Left lobe of liver (tissue), 2 donors: ENCODE measurements around the gene FAM25G. TPM values are rescaled to one million over a fixed set of nuclear protein-coding genes. Genes with fewer than 3 reads are reported as not detected.
"Not testable (repeated sequence)": the region's sequence is repeated elsewhere in the genome, so short reads cannot be mapped to it uniquely, and the experiment has no call there.

Experiments used
- ATAC-seq: fragments of 200-7000 bp; cut with Tn5 transposase; one replicate; pipeline ENCODE4 v1.9.1; 2020; ENCODE audit warnings: mild to moderate bottlenecking, moderate library complexity
- DNase-seq: peaks from one replicate; pipeline ENCODE4 v3.0.0-alpha.2; 2020; ENCODE audit warnings: low spot score
- total RNA-seq: library from RNA; stranded (reverse); gene quantifications from one replicate; pipeline ENCODE4 v1.2.1, GENCODE V29; 2021
- donor health status: DM: no; HTN: no; CAD: no; lungs with moderate emphysema.
- donor health status: DM: no; HTN: yes; CAD: no.

The FAM25G gene
- total RNA-seq, 1 donor from 2014 or later: not detected

GRCh38 chr10:47467458-47467857 lies 24.0 kb downstream of the FAM25G start:
- DNase-seq, ATAC-seq: not testable (repeated sequence)

DNA sequence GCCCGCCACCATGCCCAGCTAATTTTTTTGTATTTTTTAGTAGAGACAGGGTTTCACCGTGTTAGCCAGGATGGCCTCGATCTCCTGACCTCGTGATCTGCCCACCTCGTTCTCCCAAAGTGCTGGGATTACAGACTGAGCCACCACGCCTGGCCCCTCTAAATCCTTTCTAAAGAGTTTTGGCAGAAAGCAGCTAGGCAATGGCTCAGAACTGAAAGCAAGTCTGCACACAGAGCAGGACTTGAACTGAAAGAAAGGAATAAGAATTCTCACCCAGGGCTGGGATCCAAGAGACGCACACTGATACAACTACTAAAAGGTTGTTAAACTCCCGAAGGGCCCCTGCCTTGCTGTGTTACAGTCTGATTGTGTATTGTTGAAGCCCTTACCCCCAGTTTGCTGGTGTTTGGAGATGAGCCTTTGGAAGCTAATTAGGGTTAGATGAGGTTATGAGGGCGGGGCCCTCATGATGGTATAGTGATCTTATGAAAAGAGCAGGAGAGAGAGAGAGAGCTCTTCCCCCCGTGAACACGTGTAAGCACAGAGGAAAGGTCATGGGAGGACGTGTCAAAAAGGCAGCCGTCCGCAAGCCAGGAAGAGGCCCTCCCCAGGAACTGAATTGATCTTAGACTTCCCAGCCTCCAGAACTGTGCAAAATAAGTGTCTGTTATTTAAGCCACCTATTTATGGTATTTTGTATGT lies 26.1 kb downstream of the FAM25G start:
- DNase-seq: peak; percentile 14
- ATAC-seq: not testable (repeated sequence)

DNA sequence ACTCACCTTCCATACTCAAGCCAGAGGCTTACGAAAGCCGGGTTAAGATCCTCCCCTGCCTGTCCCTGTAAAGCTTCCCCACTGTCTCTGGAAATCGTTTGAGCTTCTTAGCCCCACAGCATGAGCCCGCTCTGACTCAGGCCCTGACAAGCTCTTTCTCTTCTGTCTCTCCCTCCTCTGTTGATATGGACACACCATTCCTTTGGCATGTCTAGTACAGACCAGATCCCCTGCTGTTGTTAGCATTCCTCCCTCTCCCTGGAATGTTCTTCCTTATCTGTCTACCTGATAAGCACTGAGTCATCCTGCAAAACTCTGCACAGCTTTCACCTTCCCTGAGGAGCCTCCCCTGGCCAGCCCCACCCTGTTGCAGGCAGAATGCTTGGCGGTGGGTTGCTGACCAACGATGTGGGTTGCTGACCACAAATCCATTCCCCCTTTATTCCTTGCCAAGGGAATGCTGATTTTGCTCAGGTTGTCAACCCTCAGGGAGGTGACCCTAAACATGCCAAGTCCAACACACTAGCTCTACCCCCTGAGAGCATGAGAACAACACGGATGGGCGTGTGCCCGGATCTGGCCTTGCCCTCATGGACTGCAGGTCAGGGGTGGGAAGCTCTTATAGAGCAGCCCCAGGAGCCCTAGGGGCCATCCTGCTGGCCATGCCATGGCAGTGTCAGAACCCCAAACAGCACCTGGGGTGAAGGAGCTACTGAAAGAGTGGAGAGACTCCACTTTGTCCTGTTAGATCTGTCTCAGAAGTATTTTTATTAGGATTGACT lies 28.7 kb downstream of the FAM25G start:
- not testable (repeated sequence) for DNase-seq
- ATAC-seq: peak; percentile 55

DNA sequence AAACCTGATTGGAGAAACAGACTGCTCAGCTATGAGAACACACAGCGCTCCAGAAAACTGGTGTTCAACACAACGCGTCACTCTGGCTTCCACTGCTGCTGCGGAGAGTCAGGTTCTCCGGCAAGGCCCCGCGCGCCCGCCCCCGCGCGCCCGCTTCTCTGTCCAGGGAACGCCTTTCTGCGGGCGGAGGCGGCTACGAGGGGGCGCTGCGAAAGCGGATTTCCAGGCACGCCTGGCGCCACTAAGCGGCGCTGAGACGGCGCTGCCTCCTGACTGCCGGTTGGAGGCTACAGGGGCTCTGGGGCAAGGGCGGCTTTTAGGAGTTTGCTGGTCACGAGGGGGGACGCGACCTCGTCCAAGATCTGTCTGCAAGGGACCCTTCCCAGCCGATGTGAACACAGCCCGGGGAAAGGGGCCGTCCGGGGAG lies 30.2 kb downstream of the FAM25G start:
- DNase-seq (peak; percentile 74), ATAC-seq (peak; percentile 89)

- ATAC-seq (no peak), DNase-seq (peak; percentile 7)
These were observed 32.9 kb downstream of the FAM25G start for GRCh38 chr10:47458466-47459154.

DNA sequence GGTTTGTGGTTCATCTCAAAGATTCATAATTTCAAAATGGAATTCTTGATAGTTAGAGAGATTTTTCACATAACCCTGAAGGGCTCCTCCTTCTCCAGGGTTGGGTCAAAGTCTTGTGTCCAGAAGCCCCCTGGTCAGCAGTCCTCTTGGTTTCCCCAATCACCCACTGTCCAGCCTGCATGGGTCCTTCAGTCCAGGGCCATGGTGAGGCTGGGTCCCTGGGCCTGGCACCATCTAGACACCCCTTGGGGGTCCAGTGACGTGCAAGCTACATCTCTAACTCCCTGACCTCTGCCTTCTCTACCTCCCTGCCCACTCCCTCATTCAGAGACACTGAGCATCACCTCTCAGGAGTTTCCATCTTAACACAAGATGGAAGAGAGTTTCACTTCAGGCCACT lies 33.7 kb downstream of the FAM25G start:
- ATAC-seq (no peak), DNase-seq (peak; percentile 23)

GRCh38 chr10:47457528-47457820 lies 34.0 kb downstream of the FAM25G start:
- DNase-seq (no peak), ATAC-seq (no peak)

DNA sequence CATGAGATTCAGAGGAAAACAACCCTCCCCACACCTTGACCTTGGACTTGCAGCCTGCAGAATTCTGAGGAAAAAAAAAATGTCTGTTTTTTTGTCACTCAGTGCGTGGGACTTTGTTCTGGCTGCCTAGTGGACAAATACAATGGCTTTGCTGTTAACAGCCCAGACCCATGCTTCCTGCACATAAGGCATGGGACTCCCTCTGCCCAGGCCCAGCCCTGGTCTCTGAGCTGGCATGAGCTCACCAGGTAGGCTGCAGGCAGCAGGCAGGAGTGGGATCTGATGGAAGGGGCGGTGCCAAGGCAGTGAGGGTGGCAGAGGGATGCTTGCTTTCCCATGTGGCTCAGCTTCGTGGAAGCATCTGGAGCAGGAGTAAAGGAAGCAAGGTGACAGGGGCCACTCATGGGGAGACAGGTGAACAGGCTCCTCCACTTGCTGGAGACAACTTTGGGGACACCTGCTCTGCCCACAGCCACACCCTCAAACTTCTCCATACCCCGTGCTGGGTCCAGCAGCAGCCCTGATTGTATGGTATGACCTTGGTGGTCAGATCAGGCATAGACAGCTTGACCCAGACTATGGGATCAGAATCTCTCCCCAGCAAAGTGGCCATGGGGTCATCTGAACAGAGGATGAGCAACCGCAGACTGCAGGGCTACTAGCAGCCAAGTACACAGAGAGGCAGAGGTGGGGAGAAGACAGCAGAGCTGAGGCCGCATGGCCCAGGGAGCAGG lies 34.5 kb downstream of the FAM25G start:
- DNase-seq (peak; percentile 43), ATAC-seq (no peak)

- no peak for ATAC-seq
- peak; percentile 29 for DNase-seq
These were observed 35.3 kb downstream of the FAM25G start for GRCh38 chr10:47456079-47456785.

GRCh38 chr10:47455350-47456078 lies 36.0 kb downstream of the FAM25G start:
- DNase-seq: peak; percentile 15

DNA sequence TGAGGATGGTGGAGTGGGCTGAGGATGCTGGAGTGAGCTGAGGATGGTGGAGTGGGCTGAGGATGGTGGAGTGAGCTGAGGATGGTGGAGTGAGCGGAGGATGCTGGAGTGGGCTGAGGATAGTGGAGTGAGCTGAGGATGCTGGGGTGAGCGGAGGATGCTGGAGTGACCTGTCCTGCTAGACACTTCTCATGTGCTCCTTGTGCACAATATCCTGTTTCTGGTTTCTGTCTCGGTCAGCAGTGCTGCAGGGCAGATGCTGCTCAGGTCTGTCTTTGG lies 36.8 kb downstream of the FAM25G start:
- no peak for DNase-seq
- no peak for ATAC-seq

More at GRCh38 chr10:47455350-47456078, 36.0 kb downstream of the FAM25G start:
- not testable (repeated sequence) for ATAC-seq

DNA sequence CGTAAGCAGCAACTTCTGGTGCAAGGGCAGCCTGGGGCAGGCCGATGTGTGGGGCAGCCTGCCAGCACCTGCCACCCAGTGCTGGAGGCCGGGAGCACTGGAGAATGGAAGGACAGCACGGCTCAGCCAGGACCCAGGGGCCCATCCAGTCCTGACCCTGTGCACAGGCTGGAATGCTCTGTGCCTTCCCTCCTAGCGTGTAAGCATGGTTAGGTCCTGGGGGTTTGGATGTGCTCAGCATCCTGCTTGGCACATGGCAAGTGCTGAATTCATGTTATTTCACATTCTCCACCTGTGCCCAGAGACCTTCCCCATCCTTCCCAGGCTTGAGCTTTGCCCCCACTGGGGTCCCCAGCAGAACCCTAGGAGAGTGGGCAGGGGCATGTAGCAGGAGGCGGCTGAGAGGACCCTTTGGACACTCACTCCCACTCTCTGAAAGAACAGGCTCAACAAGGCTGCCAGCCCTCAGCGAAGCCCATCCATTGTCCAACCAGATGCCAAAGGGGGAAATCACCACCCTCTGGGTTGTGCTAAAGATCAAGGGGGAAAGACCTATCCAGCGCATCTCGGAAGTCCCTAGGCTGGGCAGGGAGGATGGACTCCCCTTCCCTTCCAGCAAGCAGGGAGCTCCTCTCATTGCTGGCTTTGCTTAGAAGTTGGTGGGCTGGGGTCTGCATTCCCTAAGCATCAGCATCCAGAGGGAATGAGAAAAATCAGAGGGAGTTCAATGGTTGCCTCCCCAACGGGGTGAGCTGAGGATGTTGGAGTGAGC lies 37.3 kb downstream of the FAM25G start:
- peak; percentile 38 for DNase-seq

GRCh38 chr10:47453141-47454007 lies 38.1 kb downstream of the FAM25G start:
- ATAC-seq (no peak), DNase-seq (no peak)

More for the DNA sequence above, 37.3 kb downstream of the FAM25G start:
- no peak for ATAC-seq

DNA sequence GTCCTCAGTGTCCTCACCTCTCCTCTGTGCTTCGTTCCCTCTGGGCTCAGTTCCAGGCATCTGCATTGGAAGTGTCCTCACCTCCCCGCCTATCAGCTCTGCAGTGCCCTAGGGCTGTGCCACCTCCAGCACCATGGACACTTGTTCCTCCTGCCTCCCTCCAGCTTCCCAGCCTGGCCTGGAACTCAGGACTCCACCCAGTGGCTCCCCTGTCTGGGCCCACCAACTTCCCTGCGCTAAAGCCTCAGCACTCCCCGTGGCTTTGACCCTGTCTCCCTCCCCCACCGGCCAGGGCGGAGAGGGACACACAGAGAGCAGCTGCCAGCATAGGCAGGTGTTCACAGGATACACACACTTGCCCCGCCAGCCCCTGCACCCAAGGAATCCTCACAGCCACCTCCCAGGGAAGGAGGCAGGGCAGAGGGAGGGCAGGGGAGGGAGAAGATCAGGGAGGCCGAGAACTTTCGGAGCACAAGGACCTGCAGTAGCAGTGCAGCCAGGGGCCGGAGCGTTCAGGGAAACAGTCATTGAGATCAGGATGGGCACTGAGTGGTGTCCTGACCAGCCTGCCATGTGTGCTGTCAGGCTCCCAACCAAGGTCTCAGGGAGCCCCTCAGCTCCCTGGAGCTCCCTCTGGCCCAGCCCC lies 38.9 kb downstream of the FAM25G start:
- peak; percentile 35 for DNase-seq
- ATAC-seq: no peak

DNA sequence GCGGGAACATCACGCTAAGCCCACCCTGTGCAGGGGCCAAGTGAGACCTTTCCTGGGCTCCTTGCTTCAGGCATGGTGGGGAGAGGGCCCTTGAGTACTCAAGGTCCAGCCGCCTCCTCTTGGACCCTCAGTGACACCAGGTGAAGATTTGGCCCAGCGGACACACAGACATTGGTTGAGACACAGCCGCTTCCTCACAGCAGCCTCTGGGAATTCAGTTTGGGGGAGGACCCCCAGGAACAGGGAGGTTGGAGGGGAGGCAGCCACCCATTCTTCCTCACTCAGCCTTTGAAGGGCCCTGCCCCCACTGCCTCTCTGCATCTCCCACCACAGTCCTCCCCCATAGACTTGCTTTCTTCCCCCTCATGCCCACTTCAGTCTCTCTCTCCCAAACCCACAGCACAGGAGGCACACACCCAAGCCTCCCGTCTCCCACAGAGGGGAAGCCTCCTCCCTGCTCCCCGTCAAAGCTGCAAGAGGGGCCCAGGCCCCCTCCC lies 39.5 kb downstream of the FAM25G start:
- ATAC-seq (no peak), DNase-seq (peak; percentile 28)

DNA sequence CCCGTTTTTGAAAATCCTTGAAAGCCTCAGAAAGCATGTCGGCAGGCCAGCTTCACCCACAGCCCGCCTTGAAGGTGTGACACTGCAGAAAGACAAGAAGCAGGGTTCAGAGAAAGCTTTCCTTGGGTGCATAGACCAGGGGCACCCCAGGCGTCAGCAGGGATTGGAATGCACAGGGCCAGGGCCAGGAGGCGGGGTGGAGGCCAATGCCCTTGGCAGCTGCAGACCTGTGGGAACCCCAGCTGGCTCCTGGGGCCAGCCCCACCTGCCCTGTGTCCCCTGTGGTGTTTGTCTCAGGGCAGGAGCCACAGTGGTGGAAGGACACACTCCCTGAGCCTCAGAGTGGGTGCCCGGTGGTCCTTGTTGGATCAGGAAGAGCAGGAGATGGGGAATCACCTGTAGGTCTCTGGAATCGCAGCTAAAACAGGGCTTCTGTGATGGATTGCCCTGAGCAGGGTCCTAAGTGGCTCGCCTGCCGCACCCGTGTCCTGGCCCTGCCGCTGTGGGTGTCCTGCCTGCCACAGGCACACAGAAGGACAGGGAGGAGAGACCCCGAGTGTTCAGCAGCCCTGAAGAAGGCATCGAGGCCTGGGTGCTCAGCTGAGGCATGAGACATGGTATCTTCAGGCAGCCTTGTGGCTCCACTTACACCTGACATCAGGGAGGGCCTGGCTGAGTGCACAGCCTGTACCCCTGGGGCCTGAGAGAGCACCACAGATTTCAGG lies 40.1 kb downstream of the FAM25G start:
- no peak for ATAC-seq
- DNase-seq: peak; percentile 19

DNA sequence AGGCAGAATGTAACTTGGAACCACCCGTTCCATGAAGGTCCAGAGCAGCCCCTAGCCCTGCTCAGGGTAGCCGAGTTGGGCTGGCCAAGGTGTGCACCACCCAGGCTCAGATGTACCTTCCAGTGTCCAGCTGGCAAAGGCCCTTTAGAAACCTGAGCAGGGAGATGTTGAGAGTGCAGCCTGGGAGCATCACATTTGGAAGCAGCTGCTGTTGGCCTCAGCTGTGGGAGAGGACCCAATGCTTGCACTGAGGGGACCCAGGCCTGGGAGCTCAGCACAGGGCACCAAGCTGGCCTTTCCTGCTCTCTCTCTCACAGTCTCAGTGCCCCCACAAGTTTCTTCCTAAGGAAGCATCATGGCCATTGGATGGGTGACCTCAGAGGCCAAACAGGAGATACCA lies 41.1 kb downstream of the FAM25G start:
- ATAC-seq (no peak), DNase-seq (peak; percentile 10)
